GM21423 (cell line): ENCODE measurements around the gene ACOT11.

ENCODE experiments used
- ATAC-seq: cut with Tn5 transposase; IDR thresholded peaks from one replicate; pipeline ENCODE4 v1.9.1; 2021; ENCODE audit warnings: mild to moderate bottlenecking, moderate library complexity; ENCODE audit not compliant: unreplicated experiment

ACOT11 gene

GRCh38 chr1:54559771-54560231, 11.8 kb downstream of the ACOT11 start:
- no peak for ATAC-seq

GRCh38 chr1:54564312-54565112, 16.5 kb downstream of the ACOT11 start:
- ATAC-seq: no peak

- ATAC-seq: no peak
These were observed 17.1 kb downstream of the ACOT11 start for GRCh38 chr1:54565113-54565501.

GRCh38 chr1:54566438-54567141, 18.6 kb downstream of the ACOT11 start:
- no peak for ATAC-seq

- ATAC-seq: no peak
These were observed 19.9 kb downstream of the ACOT11 start for GRCh38 chr1:54567961-54568360.

GRCh38 chr1:54569339-54569738, 21.3 kb downstream of the ACOT11 start:
- ATAC-seq: no peak

GRCh38 chr1:54570161-54570560, 22.1 kb downstream of the ACOT11 start:
- ATAC-seq: no peak

- no peak for ATAC-seq
These were observed 23.3 kb downstream of the ACOT11 start for GRCh38 chr1:54571326-54571725.

GRCh38 chr1:54571803-54572541, 23.9 kb downstream of the ACOT11 start:
- ATAC-seq: no peak

GRCh38 chr1:54572542-54572850, 24.5 kb downstream of the ACOT11 start:
- ATAC-seq: no peak

- no peak for ATAC-seq
These were observed 26.2 kb downstream of the ACOT11 start for GRCh38 chr1:54574158-54574778.

- no peak for ATAC-seq
These were observed 27.1 kb downstream of the ACOT11 start for GRCh38 chr1:54575161-54575560.

GRCh38 chr1:54575605-54576290, 27.7 kb downstream of the ACOT11 start:
- ATAC-seq: no peak

- ATAC-seq: no peak
These were observed 29.6 kb downstream of the ACOT11 start for GRCh38 chr1:54577612-54578011.

GRCh38 chr1:54579337-54579781, 31.3 kb downstream of the ACOT11 start:
- no peak for ATAC-seq

- ATAC-seq: no peak
These were observed 33.0 kb downstream of the ACOT11 start for GRCh38 chr1:54580856-54581550.

GRCh38 chr1:54581621-54582035, 33.6 kb downstream of the ACOT11 start:
- ATAC-seq: no peak

GRCh38 chr1:54582566-54583306, 34.7 kb downstream of the ACOT11 start:
- no peak for ATAC-seq

GRCh38 chr1:54583307-54583686, 35.3 kb downstream of the ACOT11 start:
- no peak for ATAC-seq
